GM12891 (cell line): Measurements from ENCODE around the gene FBXO33.
"Not testable (repeated sequence)": the region's sequence is repeated elsewhere in the genome, so short reads cannot be mapped to it uniquely, and the experiment has no call there.

ENCODE experiments used
- DNase-seq: peaks from one replicate; pipeline ENCODE4 v3.0.0; 2011; ENCODE audit warnings: low spot score; ENCODE audit not compliant: insufficient read length
- FAIRE-seq: peaks from 2 replicates; lab custom pipeline; 2011; peaks lifted over from hg19 to GRCh38; lab: Jason Lieb, UNC
- PAX5 ChIP-seq: IDR thresholded peaks from 2 replicates; pipeline ENCODE4 v1.6.1; 2011; ENCODE audit warnings: low read length, moderate library complexity, mild to moderate bottlenecking; ENCODE audit not compliant: insufficient read depth, severe bottlenecking
- POLR2A ChIP-seq: IDR thresholded peaks from 2 replicates; pipeline ENCODE4 v1.6.1; 2011; ENCODE audit warnings: low read depth, low read length, control low read depth
- POLR2AphosphoS5 ChIP-seq: IDR thresholded peaks from 2 replicates; pipeline ENCODE4 v1.6.1; 2011; ENCODE audit warnings: low read depth, low read length, control low read depth
- POU2F2 ChIP-seq: IDR thresholded peaks from 2 replicates; pipeline ENCODE4 v1.6.1; 2011; ENCODE audit warnings: low read depth, mild to moderate bottlenecking, control low read depth, low read length, moderate library complexity
- SPI1 ChIP-seq: IDR thresholded peaks from 2 replicates; pipeline ENCODE4 v1.6.1; 2011; ENCODE audit warnings: low read depth, low read length, control low read depth
- TAF1 ChIP-seq: IDR thresholded peaks from 2 replicates; pipeline ENCODE4 v1.6.1; 2011; ENCODE audit warnings: low read depth, low read length, control low read depth

Gene FBXO33

GRCh38 chr14:39364509-39364908 lies 67.7 kb downstream of the FBXO33 start:
- DNase-seq (no peak), FAIRE-seq (no peak)
- TF ChIP-seq TAF1 (no peak), POU2F2 (no peak), SPI1 (no peak), PAX5 (no peak), POLR2A (no peak), POLR2AphosphoS5 (no peak)

GRCh38 chr14:39361556-39361955 lies 70.7 kb downstream of the FBXO33 start:
- FAIRE-seq = not testable (repeated sequence)

GRCh38 chr14:39360316-39360715 lies 71.9 kb downstream of the FBXO33 start:
- no peak for FAIRE-seq
- no peak for DNase-seq
- no peak for TF ChIP-seq POU2F2
- TF ChIP-seq SPI1 = no peak
- no peak for TF ChIP-seq PAX5
- no peak for TF ChIP-seq POLR2A
- TF ChIP-seq POLR2AphosphoS5 = no peak
- TF ChIP-seq TAF1 = no peak

More at GRCh38 chr14:39361556-39361955, 70.7 kb downstream of the FBXO33 start:
- not testable (repeated sequence) for DNase-seq

- DNase-seq, FAIRE-seq: not testable (repeated sequence)
These were observed 73.2 kb downstream of the FBXO33 start for GRCh38 chr14:39359069-39359468.

GRCh38 chr14:39351708-39352107 lies 80.5 kb downstream of the FBXO33 start:
- no peak for DNase-seq
- TF ChIP-seq POLR2AphosphoS5 (no peak), TAF1 (no peak), POLR2A (no peak), SPI1 (no peak), POU2F2 (no peak)
- no peak for FAIRE-seq

- DNase-seq (no peak), FAIRE-seq (no peak)
- TF ChIP-seq POLR2AphosphoS5 (no peak), SPI1 (no peak), PAX5 (no peak), POU2F2 (no peak), TAF1 (no peak), POLR2A (no peak)
These were observed 81.4 kb downstream of the FBXO33 start for GRCh38 chr14:39350866-39351265.
